Measurements from ENCODE around the gene MAGI1.
A peak's percentile ranks its signal among the peaks of the same experiment; 100 is the strongest.
"Not testable (repeated sequence)": the region's sequence is repeated elsewhere in the genome, so short reads cannot be mapped to it uniquely, and the experiment has no call there.

MAGI1 gene

DNA sequence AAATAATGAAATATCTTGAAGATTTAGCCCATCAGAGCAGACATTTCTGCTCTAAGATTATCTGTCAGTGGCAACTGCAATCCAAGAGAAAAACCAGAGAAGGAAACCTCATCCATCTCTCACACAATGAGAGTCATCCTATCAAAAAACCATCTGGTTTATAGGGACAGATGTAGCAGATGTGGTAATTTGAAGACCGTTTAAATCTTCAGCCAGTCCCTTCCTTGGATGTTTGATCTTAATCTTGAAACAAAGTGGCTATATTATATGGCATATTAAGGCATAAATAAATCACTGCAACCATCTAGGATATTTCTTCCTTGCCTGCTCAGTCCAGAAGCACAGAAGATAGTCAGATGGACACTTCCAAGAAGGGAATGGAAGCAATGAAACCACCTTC lies 305.3 kb downstream of the MAGI1 start:
- DNase-seq = no peak

DNA sequence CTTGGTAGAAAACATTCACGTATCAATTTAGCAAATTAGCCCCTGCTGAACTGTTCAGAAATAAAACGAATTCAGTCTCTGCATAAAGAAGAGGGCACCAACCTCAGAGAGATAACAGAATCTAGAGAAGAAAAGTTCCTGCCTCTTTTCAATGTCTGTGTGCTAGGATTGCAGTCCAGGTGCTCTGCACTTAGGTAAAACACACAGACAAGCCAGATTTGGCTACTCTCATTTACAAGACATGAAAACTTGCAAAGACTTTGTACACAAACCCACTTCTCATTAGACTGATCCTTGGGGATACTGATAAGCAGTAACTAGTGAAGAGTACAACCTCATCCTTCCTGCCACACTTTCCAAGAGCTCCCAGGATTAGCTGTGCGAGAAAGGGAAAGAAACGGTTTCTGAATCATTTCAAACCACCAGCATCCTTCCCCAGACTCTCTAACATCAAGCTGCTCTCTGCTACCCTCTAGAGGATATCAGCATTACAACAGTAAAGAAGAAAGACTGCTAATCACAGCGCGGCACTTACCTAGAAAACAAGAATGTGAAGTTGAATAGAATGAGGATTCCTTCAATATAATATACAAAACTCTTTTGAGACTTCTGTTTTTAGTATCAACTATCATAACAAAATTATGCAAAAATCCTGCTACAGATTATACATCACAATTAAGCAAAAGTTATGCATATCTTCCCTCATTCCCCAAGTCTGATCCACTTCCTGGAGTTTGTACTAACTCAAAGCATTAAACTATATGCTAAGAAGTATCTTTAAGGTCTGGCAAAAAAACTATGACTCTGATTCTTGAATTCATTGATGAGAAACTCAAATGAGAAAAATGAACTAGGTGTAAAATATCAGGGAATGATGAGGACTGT lies 306.4 kb downstream of the MAGI1 start:
- DNase-seq = peak; percentile 0

DNA sequence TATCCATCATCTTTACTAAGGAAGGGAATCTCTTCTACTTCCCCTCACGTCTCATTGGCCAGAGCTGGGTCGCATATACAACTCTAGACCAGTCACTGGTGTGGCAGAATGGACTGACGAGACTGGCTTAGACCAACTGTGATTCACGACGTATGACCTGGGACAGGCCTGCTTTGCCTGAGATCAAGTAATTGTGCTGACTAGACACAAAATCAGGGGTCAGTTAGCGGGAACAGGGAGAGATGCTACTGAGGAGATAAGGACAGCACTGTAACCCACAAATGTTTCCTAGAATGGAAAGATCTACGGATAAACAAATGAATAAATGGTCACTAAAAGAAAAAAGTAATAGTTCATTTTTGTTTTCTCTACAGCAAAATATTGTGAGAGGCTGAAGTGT lies 308.3 kb downstream of the MAGI1 start:
- no peak for DNase-seq

- DNase-seq = no peak
Measured at GRCh38 chr3:65729973-65730372, 308.7 kb downstream of the MAGI1 start.

- DNase-seq = no peak
Measured at GRCh38 chr3:65729555-65729954, 309.2 kb downstream of the MAGI1 start.

DNA sequence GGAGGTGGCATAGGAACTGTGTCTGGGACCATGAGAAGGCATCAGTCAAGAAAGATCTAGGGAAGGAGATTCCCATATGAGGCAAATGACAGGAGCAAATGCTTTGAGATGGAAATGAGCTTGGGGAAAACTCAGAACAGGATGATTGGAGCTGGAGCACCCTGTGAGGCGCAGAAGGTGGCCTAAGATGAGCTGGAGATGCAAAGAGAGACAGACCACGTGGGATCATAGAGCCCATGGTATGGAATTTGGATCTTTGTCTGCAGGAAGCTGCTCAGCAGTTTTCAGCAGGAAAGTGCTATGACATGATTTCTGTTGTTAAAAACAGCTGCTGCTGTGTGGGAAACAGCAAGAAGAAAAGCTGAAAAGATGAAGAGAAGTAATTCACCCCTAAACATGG lies 310.6 kb downstream of the MAGI1 start:
- DNase-seq = no peak

DNA sequence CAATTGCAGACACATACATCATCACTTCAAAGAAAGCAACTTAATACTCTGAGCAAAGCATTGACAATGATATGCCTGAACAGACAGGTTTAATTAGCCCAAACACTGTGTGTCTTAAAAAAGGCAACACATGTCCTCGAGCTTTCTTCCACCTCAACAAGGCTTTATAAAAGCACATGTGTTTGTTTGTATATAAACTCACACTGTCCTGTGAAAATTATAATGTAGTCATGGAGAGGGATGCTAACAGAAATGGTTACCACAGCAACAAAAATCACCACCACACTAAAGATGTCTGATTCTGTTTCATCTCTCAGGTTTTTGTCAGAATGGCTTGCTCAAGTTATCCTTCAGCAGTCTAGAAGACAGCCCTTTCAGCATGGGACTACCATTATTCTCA lies 314.7 kb downstream of the MAGI1 start:
- no peak for DNase-seq

DNA sequence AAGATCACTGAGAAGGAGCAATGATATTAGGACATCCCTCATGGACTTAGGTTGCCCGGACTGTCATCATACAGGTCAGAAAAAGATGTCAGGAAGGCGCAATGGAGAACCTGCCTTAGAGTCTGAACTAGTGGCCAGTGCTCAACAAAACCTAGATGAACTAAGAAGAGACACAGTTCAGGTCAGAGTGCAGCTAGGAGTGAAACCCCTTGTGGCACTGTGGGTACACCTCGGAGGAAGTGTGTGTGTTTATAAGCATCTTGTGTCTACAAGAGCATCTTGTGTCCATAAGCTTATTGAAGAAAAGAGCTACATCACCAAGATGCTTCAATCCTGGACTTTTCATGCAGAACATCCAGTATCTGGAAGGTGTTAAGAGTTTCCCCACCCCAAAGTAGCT lies 315.7 kb downstream of the MAGI1 start:
- DNase-seq = no peak

DNA sequence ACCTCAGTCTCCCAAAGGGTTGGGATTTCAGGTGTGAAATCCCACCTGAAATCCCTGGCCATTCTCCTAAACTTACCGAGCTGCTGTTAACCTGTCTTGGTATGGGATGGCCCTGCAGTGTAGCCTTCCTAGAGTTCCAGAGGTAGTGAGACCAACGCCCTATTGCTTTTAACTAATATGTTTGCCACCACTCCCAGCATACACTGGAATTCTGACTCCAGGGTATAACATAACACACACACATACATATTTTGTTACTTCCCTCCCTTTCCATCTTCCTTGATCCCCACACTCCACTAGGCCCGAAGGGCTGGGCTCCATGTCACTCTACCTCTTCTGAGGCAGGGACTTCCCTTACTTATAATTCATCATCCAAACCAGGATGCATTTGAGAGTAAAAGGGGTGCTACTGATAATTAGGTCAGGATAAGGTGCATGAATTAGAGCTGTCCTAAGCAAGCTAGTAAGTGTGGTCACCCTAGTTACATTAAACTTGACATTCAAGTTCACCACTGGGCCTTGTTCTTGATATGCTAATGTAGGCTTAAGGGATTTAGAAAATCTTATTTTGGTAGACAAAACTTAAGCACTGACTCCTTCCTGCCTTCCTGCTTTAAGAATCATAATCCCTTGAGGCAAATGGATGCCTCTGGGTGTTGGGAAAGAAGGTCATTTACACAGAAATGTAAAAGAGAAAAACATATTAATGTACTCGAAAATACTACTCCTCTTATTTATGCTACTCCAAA lies 317.6 kb downstream of the MAGI1 start:
- DNase-seq = no peak

- DNase-seq = not testable (repeated sequence)
Measured at GRCh38 chr3:65719639-65720038, 319.1 kb downstream of the MAGI1 start.

DNA sequence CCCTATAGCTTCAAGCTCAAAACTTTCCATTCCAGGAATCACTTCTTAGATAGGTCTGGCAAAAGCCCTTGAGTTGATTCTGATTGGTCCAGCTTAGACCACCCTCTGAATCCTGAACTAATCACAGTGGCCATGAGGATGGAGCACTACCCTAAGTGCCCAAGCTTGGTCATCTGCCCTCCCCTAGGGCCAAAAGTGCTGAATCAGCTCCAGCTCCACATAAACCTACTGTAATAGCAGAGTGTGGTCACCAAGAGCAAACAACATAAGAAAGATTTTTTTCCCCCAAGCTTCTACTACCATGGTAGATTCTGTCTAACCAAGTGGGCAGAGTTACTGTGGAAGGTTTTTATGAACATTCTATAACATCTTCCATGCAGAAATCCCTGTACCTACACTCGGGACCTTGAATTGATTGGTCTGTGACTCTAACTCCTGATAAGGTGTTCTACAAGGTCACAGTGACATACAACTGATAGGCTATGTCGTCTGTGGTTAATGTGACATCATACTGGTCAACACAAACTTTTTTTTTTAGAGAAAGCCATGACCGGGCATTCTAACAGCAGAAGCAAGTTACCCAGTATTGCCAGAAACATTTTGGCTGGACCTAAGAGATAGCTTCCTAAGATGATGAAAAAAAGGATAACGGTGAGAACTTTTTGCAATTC lies 320.9 kb downstream of the MAGI1 start:
- no peak for DNase-seq

DNA sequence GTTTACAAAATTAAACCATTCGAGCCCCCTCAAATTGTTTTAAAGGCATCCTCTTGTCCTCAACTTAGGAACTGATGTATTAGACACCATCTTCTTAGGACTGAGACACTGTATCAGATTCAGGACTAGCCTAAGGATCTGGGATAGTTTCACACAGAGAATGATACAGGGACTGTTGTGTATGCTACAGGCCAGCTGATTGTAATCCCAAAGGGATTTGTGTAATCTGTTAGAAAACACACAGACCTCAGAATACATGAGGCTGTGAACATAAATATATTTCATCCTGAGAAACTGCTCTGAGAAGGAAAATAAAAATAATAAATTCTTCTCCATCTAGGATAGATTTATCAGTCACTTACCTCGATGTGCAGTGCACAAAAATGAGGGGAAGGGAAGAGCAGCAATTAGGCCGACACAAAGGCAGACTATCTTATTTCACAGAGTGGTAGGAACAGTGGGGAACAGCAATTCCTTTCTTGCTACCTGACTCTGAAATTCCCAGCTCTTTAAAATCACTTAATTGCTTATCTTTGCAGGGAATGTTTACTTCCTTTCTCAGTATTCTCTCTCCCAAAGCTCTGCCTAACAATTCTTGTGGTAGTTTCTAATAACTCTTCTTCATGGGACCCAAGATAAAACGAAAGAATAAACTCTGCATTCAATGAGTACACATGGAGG lies 322.5 kb downstream of the MAGI1 start:
- DNase-seq = no peak

GRCh38 chr3:65714134-65714533 lies 324.6 kb downstream of the MAGI1 start:
- DNase-seq = no peak

DNA sequence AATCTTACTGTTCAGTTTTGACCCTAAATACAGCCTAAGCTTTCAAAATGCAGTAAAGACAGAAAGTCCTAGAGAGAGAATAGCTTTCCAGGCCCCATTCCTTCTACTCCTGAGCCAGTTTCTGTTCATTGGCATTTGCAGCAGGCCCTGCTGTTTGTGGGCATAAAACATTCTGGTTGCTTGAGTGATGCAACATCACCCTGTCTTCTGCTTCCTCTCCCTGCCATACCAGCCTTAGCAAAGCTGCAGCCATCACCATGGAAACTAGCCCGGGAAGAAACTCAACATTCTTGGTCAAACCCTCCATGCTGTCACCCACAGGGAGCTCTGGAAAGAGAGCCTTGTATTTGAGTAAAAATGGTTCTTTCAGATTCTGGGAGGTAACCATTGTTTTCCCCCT lies 325.7 kb downstream of the MAGI1 start:
- no peak for DNase-seq

DNA sequence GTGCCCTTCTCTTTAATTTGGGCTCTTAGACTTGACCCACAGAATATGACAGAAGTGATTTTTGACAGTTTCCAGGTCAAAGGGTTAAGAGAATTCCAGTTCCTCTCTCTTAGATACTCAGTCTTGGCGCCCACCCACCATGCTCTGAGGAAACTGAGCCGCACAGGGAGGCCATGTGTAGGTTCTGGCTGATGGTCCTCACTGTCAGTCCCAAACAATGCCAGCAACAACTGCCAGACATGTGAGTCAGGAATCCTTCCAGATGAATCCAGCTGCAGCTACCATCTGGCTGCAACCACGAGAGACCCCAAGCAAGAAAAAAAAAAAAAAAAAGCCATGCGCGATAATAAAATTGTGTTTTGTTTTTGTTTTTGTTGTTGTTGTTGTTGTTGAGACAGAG lies 326.6 kb downstream of the MAGI1 start:
- no peak for DNase-seq

DNA sequence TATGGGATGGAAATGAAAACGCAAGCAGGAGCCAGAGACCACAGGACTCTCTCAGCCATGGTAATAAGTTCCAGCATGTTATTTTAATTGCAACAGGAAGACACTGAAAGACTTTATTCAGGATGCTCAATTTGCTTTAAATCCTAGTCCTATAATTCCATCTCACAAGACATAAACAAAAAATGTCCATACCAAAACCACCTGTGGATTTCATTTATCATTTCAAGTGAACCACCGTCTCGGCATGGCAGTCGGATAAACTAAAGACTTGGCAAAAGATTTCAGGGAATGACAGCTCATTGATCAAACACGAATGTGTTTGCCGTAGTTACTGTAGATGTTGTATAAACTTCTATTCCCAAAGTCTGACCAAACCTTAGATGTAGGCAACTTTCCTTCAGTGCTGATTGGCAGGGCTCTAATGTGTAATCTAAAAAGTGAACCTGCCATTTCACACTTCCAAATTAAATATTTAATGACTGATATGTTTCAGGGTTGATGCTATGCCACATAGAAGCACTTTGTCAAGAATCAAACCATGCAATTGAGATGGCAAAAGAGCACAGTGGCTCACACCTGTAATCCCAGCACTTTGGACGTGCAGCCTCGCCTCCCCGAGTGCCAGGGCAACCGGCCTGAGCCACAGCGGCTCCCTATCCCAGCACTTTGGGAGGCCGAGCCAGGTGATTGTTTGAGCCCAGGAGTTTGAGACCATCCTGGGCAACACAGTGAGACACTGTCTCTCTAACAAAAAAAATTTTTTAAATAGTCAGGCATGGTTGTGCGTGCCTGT lies 331.7 kb downstream of the MAGI1 start:
- DNase-seq = no peak

DNA sequence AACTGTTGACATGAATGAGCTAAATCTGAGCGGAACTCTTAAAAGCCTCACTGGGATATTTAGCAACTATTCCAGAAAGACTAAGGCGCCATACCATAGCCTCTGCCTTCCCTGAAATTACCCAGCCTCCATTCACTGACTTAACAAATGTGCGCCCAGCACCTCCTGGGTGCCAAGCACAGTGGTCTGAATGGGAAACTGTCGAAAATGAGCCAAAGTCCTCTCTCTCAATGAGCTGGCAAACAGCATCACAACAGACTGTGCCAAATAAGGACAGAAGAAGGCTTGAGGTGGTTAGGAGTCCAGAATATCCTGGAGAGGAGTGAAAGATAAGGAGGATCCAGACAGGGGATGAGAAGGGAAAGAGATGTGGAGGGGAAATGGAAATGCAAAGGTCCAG lies 332.4 kb downstream of the MAGI1 start:
- DNase-seq = no peak

DNA sequence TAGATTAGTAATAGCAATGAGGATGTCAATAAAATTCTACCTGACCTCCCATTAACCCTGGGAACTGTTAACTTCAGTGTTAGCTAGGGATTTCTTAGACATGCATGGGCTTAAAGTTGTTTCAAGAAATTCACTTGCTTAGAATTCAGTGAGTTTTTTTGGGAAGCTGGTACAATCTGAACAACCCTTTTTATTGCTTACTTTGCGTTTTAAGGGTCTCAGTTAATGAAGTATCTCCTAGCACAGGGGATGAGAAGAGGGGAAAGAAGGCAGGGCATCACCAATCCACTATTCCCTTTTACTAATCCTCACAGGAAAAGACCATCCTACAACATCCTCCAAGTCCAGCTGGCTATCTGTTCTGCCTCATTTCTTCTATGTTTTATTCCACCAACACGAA lies 334.9 kb downstream of the MAGI1 start:
- DNase-seq = no peak

- DNase-seq = no peak
Measured at GRCh38 chr3:65703026-65703425, 335.7 kb downstream of the MAGI1 start.

DNA sequence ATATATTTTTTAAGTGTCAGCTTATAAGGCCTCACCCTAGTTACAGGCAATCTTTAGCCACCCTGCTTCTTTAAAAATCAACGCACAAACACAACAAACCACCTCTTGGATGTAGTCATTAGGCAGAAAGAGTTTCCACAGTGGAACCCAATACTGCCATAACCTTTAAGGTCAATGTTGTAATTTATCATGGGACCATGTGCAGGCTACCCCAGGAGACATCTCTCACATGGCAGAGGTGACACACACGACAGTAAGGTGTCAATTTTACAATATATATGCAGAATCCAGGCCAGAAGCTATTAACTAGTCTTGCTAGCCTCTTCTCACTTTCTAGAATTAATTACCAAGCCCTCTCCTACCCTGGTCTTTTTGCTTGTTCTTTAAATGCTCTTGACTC lies 336.5 kb downstream of the MAGI1 start:
- no peak for DNase-seq

GRCh38 chr3:65701516-65701915 lies 337.2 kb downstream of the MAGI1 start:
- DNase-seq = no peak

DNA sequence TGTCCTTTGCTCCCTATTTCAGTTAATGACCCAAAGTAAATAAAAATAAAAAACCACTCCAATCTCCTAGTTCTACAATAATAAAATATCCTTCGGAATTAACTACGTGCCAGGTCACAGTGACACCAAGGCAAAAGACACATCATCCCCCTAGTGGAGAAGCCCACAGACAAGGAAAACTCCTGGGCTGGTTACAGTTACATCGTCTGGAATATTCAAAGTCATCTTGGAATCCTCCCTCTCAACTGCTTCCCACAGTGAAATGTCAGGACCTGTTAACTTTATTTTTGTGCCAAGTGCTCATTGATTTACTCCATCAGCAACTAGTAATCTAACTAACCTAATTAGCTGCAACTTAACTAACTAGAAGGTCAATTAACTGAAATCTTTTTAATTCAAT lies 349.3 kb downstream of the MAGI1 start:
- no peak for DNase-seq

Data from activated T-cell treated with anti-CD3 and anti-CD28 coated beads for 4 hours (primary cell).